GM12872 (cell line): ENCODE data around the gene RNF144B.
A peak's percentile ranks its signal among the peaks of the same experiment; 100 is the strongest.

Source experiments
- TF ChIP-seq, protein P1 (sequence below): IDR thresholded peaks from 3 replicates; pipeline ENCODE4 v1.5.1; 2011; ENCODE audit warnings: low read depth, mild to moderate bottlenecking, low read length, moderate library complexity; ENCODE audit not compliant: insufficient read depth

The RNF144B gene

DNA sequence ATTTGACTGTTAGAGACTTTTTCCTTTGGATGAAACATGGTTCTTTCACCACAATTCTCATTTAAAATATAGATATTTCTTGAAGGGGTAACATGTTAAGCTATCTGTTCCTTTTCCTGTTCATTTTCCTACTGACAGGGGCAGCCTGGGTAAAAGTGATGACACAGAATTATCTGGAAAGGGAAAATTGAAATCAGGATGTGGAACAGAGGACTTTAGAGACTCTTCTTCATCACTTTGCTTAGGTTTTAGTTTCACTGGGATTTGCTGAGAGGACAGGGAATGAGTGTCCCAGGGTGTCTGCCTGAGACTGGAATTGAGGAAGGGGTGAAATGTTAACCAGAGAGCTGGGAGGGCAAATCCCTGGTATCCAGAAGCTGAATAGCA lies 116.0 kb downstream of the RNF144B start:
- TF ChIP-seq, protein P1, sequence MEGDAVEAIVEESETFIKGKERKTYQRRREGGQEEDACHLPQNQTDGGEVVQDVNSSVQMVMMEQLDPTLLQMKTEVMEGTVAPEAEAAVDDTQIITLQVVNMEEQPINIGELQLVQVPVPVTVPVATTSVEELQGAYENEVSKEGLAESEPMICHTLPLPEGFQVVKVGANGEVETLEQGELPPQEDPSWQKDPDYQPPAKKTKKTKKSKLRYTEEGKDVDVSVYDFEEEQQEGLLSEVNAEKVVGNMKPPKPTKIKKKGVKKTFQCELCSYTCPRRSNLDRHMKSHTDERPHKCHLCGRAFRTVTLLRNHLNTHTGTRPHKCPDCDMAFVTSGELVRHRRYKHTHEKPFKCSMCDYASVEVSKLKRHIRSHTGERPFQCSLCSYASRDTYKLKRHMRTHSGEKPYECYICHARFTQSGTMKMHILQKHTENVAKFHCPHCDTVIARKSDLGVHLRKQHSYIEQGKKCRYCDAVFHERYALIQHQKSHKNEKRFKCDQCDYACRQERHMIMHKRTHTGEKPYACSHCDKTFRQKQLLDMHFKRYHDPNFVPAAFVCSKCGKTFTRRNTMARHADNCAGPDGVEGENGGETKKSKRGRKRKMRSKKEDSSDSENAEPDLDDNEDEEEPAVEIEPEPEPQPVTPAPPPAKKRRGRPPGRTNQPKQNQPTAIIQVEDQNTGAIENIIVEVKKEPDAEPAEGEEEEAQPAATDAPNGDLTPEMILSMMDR, result no peak

- TF ChIP-seq, protein P1, result peak; percentile 83
Observed at GRCh38 chr6:18503593-18504231, 116.6 kb downstream of the RNF144B start.

- TF ChIP-seq, protein P1, result no peak
Observed at GRCh38 chr6:18504232-18504596, 117.1 kb downstream of the RNF144B start.

GRCh38 chr6:18506382-18507017 lies 119.3 kb downstream of the RNF144B start:
- TF ChIP-seq, protein P1, result no peak

DNA sequence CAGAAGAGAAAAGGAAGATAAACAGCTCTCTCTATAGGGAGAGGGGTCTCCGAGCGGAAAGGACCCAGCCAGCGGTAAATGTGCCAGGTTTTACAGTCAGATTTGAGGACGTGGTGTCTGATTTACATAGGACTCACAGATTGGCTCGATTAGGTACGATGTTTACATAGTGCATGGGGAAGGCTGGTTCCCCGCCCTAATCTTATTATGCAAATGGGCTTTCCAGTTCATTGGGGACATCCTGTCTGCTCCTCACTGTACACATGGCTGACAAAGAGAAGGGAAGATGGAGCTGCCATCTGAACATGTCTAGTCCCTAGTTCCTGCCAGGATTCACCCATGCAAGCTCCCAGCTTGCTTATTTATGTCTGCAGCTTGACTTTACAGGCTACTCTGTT lies 119.9 kb downstream of the RNF144B start:
- TF ChIP-seq, protein P1, result no peak

GRCh38 chr6:18507561-18507960 lies 120.4 kb downstream of the RNF144B start:
- TF ChIP-seq, protein P1, result no peak

GRCh38 chr6:18509871-18510643 lies 122.9 kb downstream of the RNF144B start:
- TF ChIP-seq, protein P1, result no peak
